Breast epithelium (tissue), 4 donors: Measurements from ENCODE around the gene TOP2B. TPM values are rescaled to one million over a fixed set of nuclear protein-coding genes. Genes with fewer than 3 reads are reported as not detected.

Source experiments
- DNase-seq, 2 donors: peaks; one replicate each; pipeline ENCODE4 v3.0.0-alpha.2; 2019; ENCODE audit warnings: low spot score in 2 of 2
- H3K27ac ChIP-seq, 2 donors: fragments of 200-600 bp; sonication (generic) in 1 of 2; one replicate each; pipeline ENCODE4 v1.5.1; 2016 to 2019; ENCODE audit warnings: mild to moderate bottlenecking in 1 of 2
- H3K27me3 ChIP-seq, 2 donors: fragments of 200-600 bp; sonication (generic) in 1 of 2; one replicate each; pipeline versions ENCODE4 v1.5.1 to v1.6.0; 2017 to 2019; ENCODE audit warnings: control low read depth in 1 of 2, mild to moderate bottlenecking in 1 of 2
- H3K36me3 ChIP-seq: fragments of 200-600 bp; one replicate; pipeline ENCODE4 v1.5.1; 2019
- H3K4me1 ChIP-seq, 2 donors: fragments of 200-600 bp; sonication (generic); one replicate each; pipeline ENCODE4 v1.5.1; 2016 to 2019; ENCODE audit warnings: control low read depth in 1 of 2
- H3K4me3 ChIP-seq, 3 donors: fragments of 200-600 bp; sonication (generic); 1 replicate in 2 of 3; 2 replicates in 1 of 3; pipeline ENCODE4 v1.5.1; 2016 to 2019; ENCODE audit warnings: mild to moderate bottlenecking in 3 of 3, moderate library complexity in 2 of 3
- H3K9me3 ChIP-seq, 2 donors: fragments of 200-600 bp; sonication (generic) in 1 of 2; one replicate each; pipeline ENCODE4 v1.5.1; 2016 to 2019; ENCODE audit warnings: control low read depth in 1 of 2
- CTCF ChIP-seq, 3 donors: fragments of 450-650 bp; IDR thresholded peaks; one replicate each; pipeline ENCODE4 v1.5.1; 2016 to 2017; ENCODE audit warnings: antibody characterized with exemption in 3 of 3, mild to moderate bottlenecking in 3 of 3, moderate library complexity in 3 of 3
- POLR2A ChIP-seq: fragments of 450-650 bp; IDR thresholded peaks from one replicate; pipeline ENCODE4 v1.6.1; 2016; ENCODE audit warnings: antibody characterized with exemption, mild to moderate bottlenecking, moderate library complexity
- POLR2AphosphoS5 ChIP-seq, 3 donors: sonication (generic); formaldehyde crosslinking; IDR thresholded peaks; one replicate each; pipeline ENCODE4 v1.6.1; 2017; ENCODE audit warnings: antibody characterized with exemption in 3 of 3
- intact Hi-C: fragments of 100-400 bp; cut with DNase I; formaldehyde crosslinking; loops from one replicate; pipeline ENCODE4 v1.15.1; 2023; ENCODE audit warnings: low total_unique reads
- total RNA-seq, 3 donors: library from RNA; depleted of rRNA; stranded (reverse); fragments of >200 nt; gene quantifications; one replicate each; pipeline ENCODE4 v1.1.0, GENCODE V29; 2016

Gene TOP2B
- total RNA-seq, 3 donors from 2014 or later, result 79.8 to 145 (median 125) TPM

GRCh38 chr3:25585361-25586166 lies 79.1 kb downstream of the TOP2B start:
- no peaks in the 10 kb centered on the region for H3K9me3 ChIP-seq

GRCh38 chr3:25584011-25584789 lies 80.5 kb downstream of the TOP2B start:
- no peaks in the 10 kb centered on the region for H3K27me3 ChIP-seq
- intact Hi-C loops, result no loop called here
- no peaks in the 10 kb centered on the region for H3K4me1 ChIP-seq
- H3K27ac ChIP-seq, result no peak overlapping the region
- no peak for DNase-seq
- no peaks in the 10 kb centered on the region for H3K9me3 ChIP-seq
- H3K36me3 ChIP-seq, result no peaks in the 10 kb centered on the region
- no peak overlapping the region for H3K4me3 ChIP-seq
- TF ChIP-seq POLR2A (no peak), CTCF (IDR thresholded peaks at IDR 0.05) (no peak), POLR2AphosphoS5 (IDR thresholded peaks at IDR 0.05) (no peak)

More at GRCh38 chr3:25585361-25586166, 79.1 kb downstream of the TOP2B start:
- TF ChIP-seq POLR2AphosphoS5 (IDR thresholded peaks at IDR 0.05), result no peak
- no peak for TF ChIP-seq CTCF (IDR thresholded peaks at IDR 0.05)
- TF ChIP-seq POLR2A, result no peak
- H3K36me3 ChIP-seq, result no peaks in the 10 kb centered on the region
- H3K27ac ChIP-seq, result no peak overlapping the region
- H3K27me3 ChIP-seq, result no peaks in the 10 kb centered on the region
- H3K4me3 ChIP-seq, result no peak overlapping the region
- no peaks in the 10 kb centered on the region for H3K4me1 ChIP-seq
- DNase-seq, result no peak
- intact Hi-C loops, result no loop called here

DNA sequence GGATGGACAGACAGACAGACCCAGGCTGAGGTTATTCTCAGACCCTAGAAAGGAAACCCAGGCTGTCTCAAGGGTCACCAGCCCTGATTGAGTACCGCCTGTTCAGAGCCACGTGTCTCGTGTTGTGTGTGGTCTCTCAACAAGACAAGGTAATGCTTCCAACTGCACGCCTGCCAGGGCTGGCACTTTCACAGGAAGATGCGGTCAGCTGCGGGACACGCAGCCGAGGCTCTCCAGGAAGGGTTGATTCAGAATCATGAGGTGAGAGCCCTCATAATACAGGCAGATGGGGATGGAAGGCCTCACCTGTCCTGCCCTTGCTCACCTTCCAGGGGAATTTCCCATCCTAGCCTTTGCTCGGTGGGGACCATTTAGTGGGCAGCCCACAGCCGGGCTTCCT lies 81.4 kb downstream of the TOP2B start:
- Histone ChIP-seq H3K36me3 (no peaks in the 10 kb centered on the region), H3K9me3 (no peaks in the 10 kb centered on the region), H3K4me3 (no peak overlapping the region), H3K27me3 (no peaks in the 10 kb centered on the region), H3K27ac (no peak overlapping the region), H3K4me1 (no peaks in the 10 kb centered on the region)
- DNase-seq, result no peak
- no peak for TF ChIP-seq POLR2AphosphoS5 (IDR thresholded peaks at IDR 0.05)
- no peak for TF ChIP-seq POLR2A
- no peak for TF ChIP-seq CTCF (IDR thresholded peaks at IDR 0.05)
- intact Hi-C loops, result no loop called here

DNA sequence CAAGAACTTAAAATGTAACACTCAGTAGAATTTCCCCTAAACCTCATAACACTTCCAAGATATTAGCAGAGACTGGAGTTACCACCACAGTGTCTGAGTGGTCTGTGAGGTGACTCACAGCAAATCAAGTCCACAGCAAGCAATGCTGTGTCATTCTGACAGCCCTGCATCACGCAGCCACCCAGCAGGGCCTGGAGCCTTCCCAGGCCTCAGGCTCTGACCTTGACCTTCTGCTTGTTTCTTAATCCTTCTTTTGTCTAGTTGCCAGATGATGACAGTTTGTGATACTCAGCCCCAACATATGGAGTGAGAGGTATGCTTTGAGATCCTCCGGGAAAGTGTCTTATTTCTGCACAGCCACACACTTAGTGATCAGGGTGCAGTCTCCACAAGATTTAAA lies 82.5 kb downstream of the TOP2B start:
- TF ChIP-seq POLR2AphosphoS5 (IDR thresholded peaks at IDR 0.05) (no peak), POLR2A (no peak)
- intact Hi-C loops, result no loop called here
- DNase-seq, result no peak
- H3K4me1 ChIP-seq, result no peaks in the 10 kb centered on the region
- no peaks in the 10 kb centered on the region for H3K9me3 ChIP-seq
- H3K27me3 ChIP-seq, result no peaks in the 10 kb centered on the region
- H3K4me3 ChIP-seq, result no peak overlapping the region
- H3K36me3 ChIP-seq, result no peaks in the 10 kb centered on the region
- no peak overlapping the region for H3K27ac ChIP-seq

GRCh38 chr3:25581823-25582222 lies 82.9 kb downstream of the TOP2B start:
- Histone ChIP-seq H3K4me1 (no peaks in the 10 kb centered on the region), H3K4me3 (no peak overlapping the region), H3K27ac (no peak overlapping the region), H3K27me3 (no peaks in the 10 kb centered on the region), H3K9me3 (no peaks in the 10 kb centered on the region), H3K36me3 (no peaks in the 10 kb centered on the region)
- intact Hi-C loops, result no loop called here
- TF ChIP-seq POLR2A (no peak), POLR2AphosphoS5 (IDR thresholded peaks at IDR 0.05) (no peak), CTCF (IDR thresholded peaks at IDR 0.05) (no peak)
- no peak for DNase-seq
